ENCODE data around the gene HABP2. TPM values are rescaled to one million over a fixed set of nuclear protein-coding genes. Genes with fewer than 3 reads are reported as not detected.

The HABP2 gene
- total and polyA plus RNA-seq, 2 experiments from 2014 or later, result not detected

DNA sequence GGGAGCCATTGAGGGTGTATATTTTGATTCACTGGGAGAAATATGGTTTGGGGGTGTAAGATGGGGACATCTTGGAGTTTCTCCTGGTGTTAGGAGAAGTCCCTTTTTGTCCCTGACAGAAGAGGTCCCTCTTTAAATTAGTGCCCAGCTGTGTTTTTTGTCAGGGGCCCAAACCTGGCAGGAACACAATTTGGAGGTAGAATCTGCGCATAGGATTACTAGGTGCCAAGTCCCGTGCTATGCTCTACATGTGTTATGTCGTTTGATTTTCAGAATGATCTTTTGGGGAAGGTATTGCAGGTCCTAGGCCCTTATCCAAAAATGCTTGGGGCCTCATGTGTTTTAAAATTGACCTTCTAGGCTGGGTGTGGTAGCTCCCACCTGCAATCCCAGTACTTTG, 36.8 kb upstream of the HABP2 start:
- H3K4me1 ChIP-seq (ENCODE audit: insufficient read depth), result no peaks in the 10 kb centered on the region
- no peaks in the 10 kb centered on the region for H4K20me1 ChIP-seq (replicated peaks; ENCODE audit: insufficient read depth)
- Mint-ChIP-seq H3K27ac (no peak overlapping the region), H3K27me3 (ENCODE audit: insufficient read depth, low read depth, poor library complexity) (peaks cover 2% of the 10 kb centered on the region), H3K4me3 (no peak overlapping the region), H3K36me3 (ENCODE audit: low read depth) (no peaks in the 10 kb centered on the region; the same call in 1 of the 3 replicates), H3K9me3 (peaks cover 7% of the 10 kb centered on the region), H3K4me1 (peaks cover 2% of the 10 kb centered on the region; the same call in 1 of the 3 replicates)
- no peak overlapping the region for H3K27ac ChIP-seq (ENCODE audit: low read depth)
- no peaks in the 10 kb centered on the region for H3F3A ChIP-seq (replicated peaks; ENCODE audit: low read depth)
- H2AFZ ChIP-seq, result no peak overlapping the region
- no peak overlapping the region for H3K4me3 ChIP-seq
- TF ChIP-seq ZNF331 (CRISPR knock-in tag; IDR thresholded peaks at IDR 0.05; ENCODE audit: low read depth) (no peak), NANOG (IDR thresholded peaks at IDR 0.05; ENCODE audit: borderline replicate concordance) (no peak), JUNB (IDR thresholded peaks at IDR 0.05; ENCODE audit: unreplicated experiment) (no peak), STAT1 (IDR thresholded peaks at IDR 0.05; ENCODE audit: unreplicated experiment) (no peak), CREB1 (CRISPR knock-in tag; IDR thresholded peaks at IDR 0.05; ENCODE audit: low read depth) (no peak), POLR2AphosphoS5 (IDR thresholded peaks at IDR 0.05; ENCODE audit: low read depth) (no peak), EZH2phosphoT487 (IDR thresholded peaks at IDR 0.05; ENCODE audit: unreplicated experiment) (no peak), ZNF114 (CRISPR knock-in tag; IDR thresholded peaks at IDR 0.05) (no peak), EZH2 (IDR thresholded peaks at IDR 0.05; ENCODE audit: low read depth, unreplicated experiment) (no peak)
- TF ChIP-seq, protein P1, sequence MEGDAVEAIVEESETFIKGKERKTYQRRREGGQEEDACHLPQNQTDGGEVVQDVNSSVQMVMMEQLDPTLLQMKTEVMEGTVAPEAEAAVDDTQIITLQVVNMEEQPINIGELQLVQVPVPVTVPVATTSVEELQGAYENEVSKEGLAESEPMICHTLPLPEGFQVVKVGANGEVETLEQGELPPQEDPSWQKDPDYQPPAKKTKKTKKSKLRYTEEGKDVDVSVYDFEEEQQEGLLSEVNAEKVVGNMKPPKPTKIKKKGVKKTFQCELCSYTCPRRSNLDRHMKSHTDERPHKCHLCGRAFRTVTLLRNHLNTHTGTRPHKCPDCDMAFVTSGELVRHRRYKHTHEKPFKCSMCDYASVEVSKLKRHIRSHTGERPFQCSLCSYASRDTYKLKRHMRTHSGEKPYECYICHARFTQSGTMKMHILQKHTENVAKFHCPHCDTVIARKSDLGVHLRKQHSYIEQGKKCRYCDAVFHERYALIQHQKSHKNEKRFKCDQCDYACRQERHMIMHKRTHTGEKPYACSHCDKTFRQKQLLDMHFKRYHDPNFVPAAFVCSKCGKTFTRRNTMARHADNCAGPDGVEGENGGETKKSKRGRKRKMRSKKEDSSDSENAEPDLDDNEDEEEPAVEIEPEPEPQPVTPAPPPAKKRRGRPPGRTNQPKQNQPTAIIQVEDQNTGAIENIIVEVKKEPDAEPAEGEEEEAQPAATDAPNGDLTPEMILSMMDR (conservative IDR thresholded peaks at IDR 0.05; ENCODE audit: low read depth in 2 of 2), result no peak
- TF ChIP-seq, protein P2, sequence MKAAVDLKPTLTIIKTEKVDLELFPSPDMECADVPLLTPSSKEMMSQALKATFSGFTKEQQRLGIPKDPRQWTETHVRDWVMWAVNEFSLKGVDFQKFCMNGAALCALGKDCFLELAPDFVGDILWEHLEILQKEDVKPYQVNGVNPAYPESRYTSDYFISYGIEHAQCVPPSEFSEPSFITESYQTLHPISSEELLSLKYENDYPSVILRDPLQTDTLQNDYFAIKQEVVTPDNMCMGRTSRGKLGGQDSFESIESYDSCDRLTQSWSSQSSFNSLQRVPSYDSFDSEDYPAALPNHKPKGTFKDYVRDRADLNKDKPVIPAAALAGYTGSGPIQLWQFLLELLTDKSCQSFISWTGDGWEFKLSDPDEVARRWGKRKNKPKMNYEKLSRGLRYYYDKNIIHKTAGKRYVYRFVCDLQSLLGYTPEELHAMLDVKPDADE (IDR thresholded peaks at IDR 0.05), result no peak
- TF ChIP-seq, protein P3, sequence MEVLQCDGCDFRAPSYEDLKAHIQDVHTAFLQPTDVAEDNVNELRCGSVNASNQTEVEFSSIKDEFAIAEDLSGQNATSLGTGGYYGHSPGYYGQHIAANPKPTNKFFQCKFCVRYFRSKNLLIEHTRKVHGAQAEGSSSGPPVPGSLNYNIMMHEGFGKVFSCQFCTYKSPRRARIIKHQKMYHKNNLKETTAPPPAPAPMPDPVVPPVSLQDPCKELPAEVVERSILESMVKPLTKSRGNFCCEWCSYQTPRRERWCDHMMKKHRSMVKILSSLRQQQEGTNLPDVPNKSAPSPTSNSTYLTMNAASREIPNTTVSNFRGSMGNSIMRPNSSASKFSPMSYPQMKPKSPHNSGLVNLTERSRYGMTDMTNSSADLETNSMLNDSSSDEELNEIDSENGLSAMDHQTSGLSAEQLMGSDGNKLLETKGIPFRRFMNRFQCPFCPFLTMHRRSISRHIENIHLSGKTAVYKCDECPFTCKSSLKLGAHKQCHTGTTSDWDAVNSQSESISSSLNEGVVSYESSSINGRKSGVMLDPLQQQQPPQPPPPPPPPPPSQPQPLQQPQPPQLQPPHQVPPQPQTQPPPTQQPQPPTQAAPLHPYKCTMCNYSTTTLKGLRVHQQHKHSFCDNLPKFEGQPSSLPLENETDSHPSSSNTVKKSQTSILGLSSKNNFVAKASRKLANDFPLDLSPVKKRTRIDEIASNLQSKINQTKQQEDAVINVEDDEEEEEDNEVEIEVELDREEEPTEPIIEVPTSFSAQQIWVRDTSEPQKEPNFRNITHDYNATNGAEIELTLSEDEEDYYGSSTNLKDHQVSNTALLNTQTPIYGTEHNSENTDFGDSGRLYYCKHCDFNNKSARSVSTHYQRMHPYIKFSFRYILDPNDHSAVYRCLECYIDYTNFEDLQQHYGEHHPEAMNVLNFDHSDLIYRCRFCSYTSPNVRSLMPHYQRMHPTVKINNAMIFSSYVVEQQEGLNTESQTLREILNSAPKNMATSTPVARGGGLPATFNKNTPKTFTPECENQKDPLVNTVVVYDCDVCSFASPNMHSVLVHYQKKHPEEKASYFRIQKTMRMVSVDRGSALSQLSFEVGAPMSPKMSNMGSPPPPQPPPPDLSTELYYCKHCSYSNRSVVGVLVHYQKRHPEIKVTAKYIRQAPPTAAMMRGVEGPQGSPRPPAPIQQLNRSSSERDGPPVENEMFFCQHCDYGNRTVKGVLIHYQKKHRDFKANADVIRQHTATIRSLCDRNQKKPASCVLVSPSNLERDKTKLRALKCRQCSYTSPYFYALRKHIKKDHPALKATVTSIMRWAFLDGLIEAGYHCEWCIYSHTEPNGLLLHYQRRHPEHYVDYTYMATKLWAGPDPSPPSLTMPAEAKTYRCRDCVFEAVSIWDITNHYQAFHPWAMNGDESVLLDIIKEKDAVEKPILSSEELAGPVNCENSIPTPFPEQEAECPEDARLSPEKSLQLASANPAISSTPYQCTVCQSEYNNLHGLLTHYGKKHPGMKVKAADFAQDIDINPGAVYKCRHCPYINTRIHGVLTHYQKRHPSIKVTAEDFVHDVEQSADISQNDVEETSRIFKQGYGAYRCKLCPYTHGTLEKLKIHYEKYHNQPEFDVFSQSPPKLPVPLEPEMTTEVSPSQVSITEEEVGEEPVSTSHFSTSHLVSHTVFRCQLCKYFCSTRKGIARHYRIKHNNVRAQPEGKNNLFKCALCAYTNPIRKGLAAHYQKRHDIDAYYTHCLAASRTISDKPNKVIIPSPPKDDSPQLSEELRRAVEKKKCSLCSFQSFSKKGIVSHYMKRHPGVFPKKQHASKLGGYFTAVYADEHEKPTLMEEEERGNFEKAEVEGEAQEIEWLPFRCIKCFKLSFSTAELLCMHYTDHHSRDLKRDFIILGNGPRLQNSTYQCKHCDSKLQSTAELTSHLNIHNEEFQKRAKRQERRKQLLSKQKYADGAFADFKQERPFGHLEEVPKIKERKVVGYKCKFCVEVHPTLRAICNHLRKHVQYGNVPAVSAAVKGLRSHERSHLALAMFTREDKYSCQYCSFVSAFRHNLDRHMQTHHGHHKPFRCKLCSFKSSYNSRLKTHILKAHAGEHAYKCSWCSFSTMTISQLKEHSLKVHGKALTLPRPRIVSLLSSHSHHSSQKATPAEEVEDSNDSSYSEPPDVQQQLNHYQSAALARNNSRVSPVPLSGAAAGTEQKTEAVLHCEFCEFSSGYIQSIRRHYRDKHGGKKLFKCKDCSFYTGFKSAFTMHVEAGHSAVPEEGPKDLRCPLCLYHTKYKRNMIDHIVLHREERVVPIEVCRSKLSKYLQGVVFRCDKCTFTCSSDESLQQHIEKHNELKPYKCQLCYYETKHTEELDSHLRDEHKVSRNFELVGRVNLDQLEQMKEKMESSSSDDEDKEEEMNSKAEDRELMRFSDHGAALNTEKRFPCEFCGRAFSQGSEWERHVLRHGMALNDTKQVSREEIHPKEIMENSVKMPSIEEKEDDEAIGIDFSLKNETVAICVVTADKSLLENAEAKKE (CRISPR knock-in tag; IDR thresholded peaks at IDR 0.05), result no peak
- TF ChIP-seq, protein P4, sequence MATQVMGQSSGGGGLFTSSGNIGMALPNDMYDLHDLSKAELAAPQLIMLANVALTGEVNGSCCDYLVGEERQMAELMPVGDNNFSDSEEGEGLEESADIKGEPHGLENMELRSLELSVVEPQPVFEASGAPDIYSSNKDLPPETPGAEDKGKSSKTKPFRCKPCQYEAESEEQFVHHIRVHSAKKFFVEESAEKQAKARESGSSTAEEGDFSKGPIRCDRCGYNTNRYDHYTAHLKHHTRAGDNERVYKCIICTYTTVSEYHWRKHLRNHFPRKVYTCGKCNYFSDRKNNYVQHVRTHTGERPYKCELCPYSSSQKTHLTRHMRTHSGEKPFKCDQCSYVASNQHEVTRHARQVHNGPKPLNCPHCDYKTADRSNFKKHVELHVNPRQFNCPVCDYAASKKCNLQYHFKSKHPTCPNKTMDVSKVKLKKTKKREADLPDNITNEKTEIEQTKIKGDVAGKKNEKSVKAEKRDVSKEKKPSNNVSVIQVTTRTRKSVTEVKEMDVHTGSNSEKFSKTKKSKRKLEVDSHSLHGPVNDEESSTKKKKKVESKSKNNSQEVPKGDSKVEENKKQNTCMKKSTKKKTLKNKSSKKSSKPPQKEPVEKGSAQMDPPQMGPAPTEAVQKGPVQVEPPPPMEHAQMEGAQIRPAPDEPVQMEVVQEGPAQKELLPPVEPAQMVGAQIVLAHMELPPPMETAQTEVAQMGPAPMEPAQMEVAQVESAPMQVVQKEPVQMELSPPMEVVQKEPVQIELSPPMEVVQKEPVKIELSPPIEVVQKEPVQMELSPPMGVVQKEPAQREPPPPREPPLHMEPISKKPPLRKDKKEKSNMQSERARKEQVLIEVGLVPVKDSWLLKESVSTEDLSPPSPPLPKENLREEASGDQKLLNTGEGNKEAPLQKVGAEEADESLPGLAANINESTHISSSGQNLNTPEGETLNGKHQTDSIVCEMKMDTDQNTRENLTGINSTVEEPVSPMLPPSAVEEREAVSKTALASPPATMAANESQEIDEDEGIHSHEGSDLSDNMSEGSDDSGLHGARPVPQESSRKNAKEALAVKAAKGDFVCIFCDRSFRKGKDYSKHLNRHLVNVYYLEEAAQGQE (IDR thresholded peaks at IDR 0.05; ENCODE audit: unreplicated experiment), result no peak
- H3K4me2 ChIP-seq, result no peak overlapping the region
- H3K9me2 ChIP-seq (ENCODE audit: insufficient read depth), result no peaks in the 10 kb centered on the region
- no peak for ATAC-seq
- no peak for DNase-seq (ENCODE audit: low spot score)
- no peaks in the 10 kb centered on the region for H3K36me3 ChIP-seq (ENCODE audit: insufficient read depth)
- H3K27me3 ChIP-seq (ENCODE audit: insufficient read depth), result no peaks in the 10 kb centered on the region
- no peaks in the 10 kb centered on the region for H3K79me2 ChIP-seq (replicated peaks; ENCODE audit: insufficient read depth)

Data from GM23338 (cell line).